DMS53 (cell line): ENCODE data around the gene HES4.
"Not testable (repeated sequence)": the region's sequence is repeated elsewhere in the genome, so short reads cannot be mapped to it uniquely, and the experiment has no call there.

Experiments
- DNase-seq: peaks from one replicate; lab custom pipeline; 2025; lab: John Stamatoyannopoulos, UW

Gene HES4

GRCh38 chr1:998745-998994 is 1.2 kb downstream of the HES4 start:
- DNase-seq = no peak

GRCh38 chr1:997993-998744 is 1.7 kb downstream of the HES4 start:
- no peak for DNase-seq

GRCh38 chr1:997713-997992 is 2.2 kb downstream of the HES4 start:
- DNase-seq = no peak

- DNase-seq = no peak
Measured at GRCh38 chr1:996851-997712, 2.8 kb downstream of the HES4 start.

- DNase-seq = no peak
Measured at GRCh38 chr1:995665-996633, 3.9 kb downstream of the HES4 start.

GRCh38 chr1:994546-994945 is 5.4 kb downstream of the HES4 start:
- DNase-seq = not testable (repeated sequence)

- DNase-seq = no peak
Measured at GRCh38 chr1:993379-993995, 6.4 kb downstream of the HES4 start.

- DNase-seq = no peak
Measured at GRCh38 chr1:992362-992761, 7.5 kb downstream of the HES4 start.

- DNase-seq = no peak
Measured at GRCh38 chr1:991895-992294, 8.0 kb downstream of the HES4 start.

GRCh38 chr1:991275-991674 is 8.6 kb downstream of the HES4 start:
- not testable (repeated sequence) for DNase-seq

- DNase-seq = not testable (repeated sequence)
Measured at GRCh38 chr1:988061-988460, 11.8 kb downstream of the HES4 start.

GRCh38 chr1:985126-985525 is 14.8 kb downstream of the HES4 start:
- DNase-seq = no peak

GRCh38 chr1:984476-984814 is 15.5 kb downstream of the HES4 start:
- DNase-seq = no peak

GRCh38 chr1:983798-984475 is 16.0 kb downstream of the HES4 start:
- peak; percentile 50 for DNase-seq

- peak; percentile 57 for DNase-seq
Measured at GRCh38 chr1:982765-983436, 17.0 kb downstream of the HES4 start.

- no peak for DNase-seq
Measured at GRCh38 chr1:981955-982558, 17.8 kb downstream of the HES4 start, which contains the start of gene PERM1. Gene PERM1 (minus strand): TSS chr1:982093. CDS start chr1:981029, 1,064 bp downstream.

- DNase-seq = no peak
Measured at GRCh38 chr1:981491-981954, 18.4 kb downstream of the HES4 start.

GRCh38 chr1:980602-981395 is 19.1 kb downstream of the HES4 start:
- no peak for DNase-seq

- peak; percentile 49 for DNase-seq
Measured at GRCh38 chr1:980137-980571, 19.7 kb downstream of the HES4 start.

- DNase-seq = no peak
Measured at GRCh38 chr1:979744-980072, 20.2 kb downstream of the HES4 start.
